Tibial nerve (tissue), 3 donors: ENCODE data around the gene CDO1.

ENCODE experiments used
- POLR2A ChIP-seq, 2 donors: fragments of 450-650 bp; IDR thresholded peaks; one replicate each; pipeline ENCODE4 v1.6.1; 2017; ENCODE audit warnings: antibody characterized with exemption in 2 of 2, mild to moderate bottlenecking in 2 of 2, moderate library complexity in 2 of 2
- TF ChIP-seq, protein P1 (sequence below), 5 experiments: fragments of 200-600 bp in 3 of 5; fragments of 450-650 bp in 2 of 5; sonication (generic) in 3 of 5; IDR thresholded peaks; one replicate each; pipeline ENCODE4 v1.5.1; 2016 to 2019; ENCODE audit warnings: antibody characterized with exemption in 5 of 5, mild to moderate bottlenecking in 3 of 5, moderate library complexity in 2 of 5

DNA sequence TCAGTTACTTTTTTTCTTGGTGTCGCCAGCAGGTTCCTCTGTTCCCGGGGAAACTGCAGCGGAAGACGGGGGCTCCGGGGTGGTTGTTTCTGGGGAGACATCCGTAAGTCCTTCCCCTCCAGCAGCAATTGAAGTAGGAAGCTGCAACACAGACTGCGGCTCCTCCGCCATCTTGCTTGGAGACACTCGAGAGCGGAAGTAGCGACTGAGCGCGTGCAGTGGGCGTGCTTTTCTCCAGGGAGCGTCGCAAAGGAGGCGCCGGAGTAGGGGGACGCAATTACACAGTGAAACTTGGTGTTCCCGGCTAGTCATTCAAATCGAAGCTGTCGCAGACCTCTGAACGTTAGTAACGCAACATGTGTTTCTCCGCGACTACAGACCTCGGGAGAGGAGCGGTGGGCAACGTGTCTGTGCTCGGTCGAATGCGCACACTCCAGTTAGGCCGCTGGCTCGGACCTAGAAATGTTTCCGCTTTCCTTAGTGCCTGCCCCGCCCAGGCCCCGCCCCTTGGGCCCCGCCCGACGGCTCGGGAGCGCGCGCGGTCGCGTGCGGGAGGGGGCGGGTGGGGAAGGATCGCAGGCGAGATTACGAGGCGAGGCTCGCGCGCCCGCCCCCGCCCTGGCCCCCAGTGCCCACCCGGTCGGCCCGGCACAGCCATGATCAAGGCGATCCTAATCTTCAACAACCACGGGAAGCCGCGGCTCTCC lies 25.1 kb upstream of the CDO1 start, which contains the start of the genes AP3S1 and ATG12:
- TF ChIP-seq, protein P1, sequence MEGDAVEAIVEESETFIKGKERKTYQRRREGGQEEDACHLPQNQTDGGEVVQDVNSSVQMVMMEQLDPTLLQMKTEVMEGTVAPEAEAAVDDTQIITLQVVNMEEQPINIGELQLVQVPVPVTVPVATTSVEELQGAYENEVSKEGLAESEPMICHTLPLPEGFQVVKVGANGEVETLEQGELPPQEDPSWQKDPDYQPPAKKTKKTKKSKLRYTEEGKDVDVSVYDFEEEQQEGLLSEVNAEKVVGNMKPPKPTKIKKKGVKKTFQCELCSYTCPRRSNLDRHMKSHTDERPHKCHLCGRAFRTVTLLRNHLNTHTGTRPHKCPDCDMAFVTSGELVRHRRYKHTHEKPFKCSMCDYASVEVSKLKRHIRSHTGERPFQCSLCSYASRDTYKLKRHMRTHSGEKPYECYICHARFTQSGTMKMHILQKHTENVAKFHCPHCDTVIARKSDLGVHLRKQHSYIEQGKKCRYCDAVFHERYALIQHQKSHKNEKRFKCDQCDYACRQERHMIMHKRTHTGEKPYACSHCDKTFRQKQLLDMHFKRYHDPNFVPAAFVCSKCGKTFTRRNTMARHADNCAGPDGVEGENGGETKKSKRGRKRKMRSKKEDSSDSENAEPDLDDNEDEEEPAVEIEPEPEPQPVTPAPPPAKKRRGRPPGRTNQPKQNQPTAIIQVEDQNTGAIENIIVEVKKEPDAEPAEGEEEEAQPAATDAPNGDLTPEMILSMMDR (IDR thresholded peaks at IDR 0.05): peak in 2 of 5 experiments; percentile 12 to 18
- TF ChIP-seq POLR2A (IDR thresholded peaks at IDR 0.05): peak; percentile 81
